NCI-H345 treated with DMSO at 0.1 percent for 48 hours (cell line): ENCODE results near the gene TRIM2.
"Not testable (repeated sequence)": the region's sequence is repeated elsewhere in the genome, so short reads cannot be mapped to it uniquely, and the experiment has no call there.

Experiments
- DNase-seq: peaks from one replicate; lab custom pipeline; 2025; ENCODE audit not compliant: unreplicated experiment; lab: John Stamatoyannopoulos, UW

The TRIM2 gene

GRCh38 chr4:153204247-153204671 is at the start of gene TRIM2:
TSS of gene TRIM2 (plus strand) at chr4:153204443. CDS start at chr4:153204531, 88 bp downstream.
- DNase-seq: no peak

GRCh38 chr4:153155686-153156085 is 48.6 kb upstream of the TRIM2 start:
- no peak for DNase-seq

DNA sequence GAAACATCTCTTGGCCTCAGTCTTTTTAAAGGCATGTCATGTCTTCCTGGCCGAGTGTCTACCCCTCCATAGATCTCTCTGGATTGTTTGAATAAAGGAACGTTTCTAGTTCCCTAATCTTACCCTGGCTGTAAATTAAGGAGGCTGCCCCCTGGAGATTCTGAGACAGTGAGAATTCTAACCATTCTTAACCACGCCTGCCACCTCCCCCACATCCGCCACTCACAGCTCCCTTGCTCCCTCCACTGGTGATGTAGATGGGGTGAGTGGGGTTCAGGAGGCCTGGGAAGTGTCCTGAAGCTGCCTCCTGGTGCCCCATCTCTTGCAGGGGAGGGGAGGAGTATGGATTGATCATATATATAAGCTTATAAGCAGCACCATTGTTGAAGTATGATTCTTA is 48.0 kb upstream of the TRIM2 start:
- DNase-seq: no peak

DNA sequence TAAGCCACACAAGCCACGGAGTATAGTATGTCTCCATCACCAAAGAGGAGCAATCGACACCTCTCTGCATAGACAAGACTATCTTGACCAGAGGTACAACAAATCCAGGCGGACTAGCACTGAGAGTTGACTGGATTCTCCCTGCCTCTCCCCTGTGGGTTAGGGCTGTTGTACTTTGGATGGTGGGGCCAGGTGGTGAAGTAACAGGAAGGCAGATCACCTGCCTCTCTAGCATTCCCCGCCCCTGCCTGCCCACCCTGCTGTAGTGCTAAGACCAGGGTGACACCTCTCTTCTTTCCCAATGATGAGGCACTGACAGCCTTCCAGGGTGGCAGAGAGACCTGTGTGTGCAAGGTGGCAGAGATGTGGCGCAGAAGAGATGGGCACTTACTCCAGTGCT is 47.5 kb upstream of the TRIM2 start:
- DNase-seq: no peak

DNA sequence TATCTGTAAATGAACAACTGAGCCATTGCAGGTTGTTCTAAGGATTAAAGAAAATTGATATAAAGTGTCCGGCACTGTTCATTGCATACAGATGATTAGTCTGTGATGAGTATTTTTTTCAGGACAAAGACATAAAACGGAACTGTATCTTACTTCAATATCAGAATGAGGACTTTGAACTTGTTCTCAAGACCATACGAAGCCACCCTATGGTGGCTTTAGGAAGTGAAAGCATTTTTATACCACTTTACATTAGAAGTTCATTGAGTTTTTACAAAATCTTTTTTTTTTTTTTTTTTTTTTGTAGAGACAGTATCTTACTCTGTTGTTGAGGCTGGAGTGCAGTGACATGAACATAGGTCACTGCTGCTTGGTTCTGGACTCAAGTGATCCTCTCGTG is 45.2 kb upstream of the TRIM2 start:
- no peak for DNase-seq

DNA sequence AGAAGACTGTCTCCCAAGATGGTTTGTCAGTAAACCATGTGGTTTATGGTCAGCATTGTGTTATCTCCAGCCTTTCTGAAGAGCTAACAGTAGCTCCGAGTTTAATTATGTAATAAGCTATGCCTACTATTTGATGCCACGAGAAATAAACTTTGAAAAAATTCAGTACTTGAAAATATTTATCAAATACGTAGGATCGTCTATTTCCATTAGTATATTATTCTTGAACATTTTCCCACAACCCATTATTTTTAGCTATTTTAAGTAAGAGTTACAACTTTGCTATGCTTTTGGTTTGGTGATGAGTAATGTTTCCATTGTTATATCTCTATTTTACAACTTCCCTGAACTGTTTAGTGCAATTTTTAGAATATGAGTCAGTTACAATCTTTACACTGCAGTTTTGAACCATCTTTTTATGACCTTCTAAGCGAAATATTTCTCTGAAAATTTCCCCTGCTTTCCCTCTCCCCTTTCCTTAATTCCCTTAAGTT is 44.5 kb upstream of the TRIM2 start:
- no peak for DNase-seq

DNA sequence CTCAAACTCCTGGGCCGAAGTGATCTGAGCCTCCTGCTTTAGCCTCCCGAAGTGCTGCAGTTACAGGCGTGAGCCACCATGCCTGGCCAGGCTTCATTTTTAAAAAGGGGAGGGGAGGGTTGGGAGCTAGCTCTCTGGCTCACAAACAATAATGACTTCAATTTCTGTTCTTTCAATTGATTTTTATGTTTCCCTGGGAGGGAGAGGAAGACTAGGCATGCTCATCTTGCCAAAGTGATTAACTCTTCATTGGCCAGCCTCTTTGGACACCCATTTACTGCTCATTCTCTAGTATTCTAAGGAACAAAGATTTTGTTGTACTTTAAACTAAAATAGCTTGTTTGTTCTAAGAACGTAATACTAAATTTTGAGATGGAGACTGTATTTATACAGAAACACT is 43.4 kb upstream of the TRIM2 start:
- DNase-seq: no peak

DNA sequence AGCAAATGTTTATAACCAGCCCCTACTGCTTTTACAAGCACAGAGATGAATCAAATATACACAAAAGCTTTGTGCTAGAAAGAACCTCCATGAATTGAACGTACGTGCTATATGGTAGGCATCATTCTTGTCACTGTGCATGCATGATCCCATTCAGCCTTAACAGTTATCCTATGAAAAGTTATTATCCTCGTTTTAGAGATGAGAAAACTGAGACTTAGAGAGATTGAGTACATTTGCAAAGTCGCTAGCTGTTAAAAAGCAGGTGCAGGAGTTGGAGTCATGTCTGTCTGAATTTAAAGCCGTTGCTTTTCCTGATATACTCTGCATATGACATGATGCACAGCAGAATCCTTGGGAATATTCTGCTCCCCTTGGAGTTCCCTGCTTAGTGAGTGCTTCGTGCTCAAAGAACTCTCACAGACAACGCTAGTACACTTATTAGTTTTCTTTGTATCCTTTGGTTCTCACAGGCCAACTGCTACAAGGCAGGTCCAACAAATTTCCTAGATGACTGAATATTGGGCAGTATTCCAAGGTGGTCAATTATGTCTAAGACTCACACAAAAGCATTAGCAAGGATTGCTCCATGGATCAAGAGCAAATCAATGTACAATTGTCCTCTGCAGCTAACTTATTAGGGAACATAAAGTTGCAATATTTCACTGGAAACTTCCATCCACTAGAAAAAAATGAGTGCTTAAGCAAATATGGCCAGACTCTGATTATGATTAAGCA is 42.8 kb upstream of the TRIM2 start:
- no peak for DNase-seq

- not testable (repeated sequence) for DNase-seq
Observed at GRCh38 chr4:153165236-153165635, 39.0 kb upstream of the TRIM2 start.

- no peak for DNase-seq
Observed at GRCh38 chr4:153166716-153167501, 37.3 kb upstream of the TRIM2 start.

GRCh38 chr4:153169776-153170175 is 34.5 kb upstream of the TRIM2 start:
- no peak for DNase-seq

DNA sequence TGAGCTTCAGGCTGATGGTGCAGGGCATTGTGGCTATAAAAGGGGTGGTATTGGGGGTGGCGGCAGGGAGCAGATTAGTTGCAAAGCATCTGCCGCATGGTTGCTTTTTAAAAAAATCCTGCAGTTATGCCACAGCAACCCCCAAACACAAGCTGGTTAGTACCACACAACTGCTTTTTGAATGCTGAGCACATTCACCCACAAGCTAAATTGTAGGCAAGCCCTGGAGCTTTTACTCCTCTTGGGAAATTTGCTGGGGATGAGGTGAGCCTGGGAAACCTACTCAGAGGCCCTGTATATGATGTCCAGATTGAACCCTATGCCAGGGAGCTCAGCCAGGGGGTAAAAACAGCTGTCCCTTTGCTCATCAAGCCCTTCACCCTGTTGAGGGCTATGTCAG is 33.8 kb upstream of the TRIM2 start:
- DNase-seq: no peak

- DNase-seq: no peak
Observed at GRCh38 chr4:153174821-153175567, 29.2 kb upstream of the TRIM2 start.

DNA sequence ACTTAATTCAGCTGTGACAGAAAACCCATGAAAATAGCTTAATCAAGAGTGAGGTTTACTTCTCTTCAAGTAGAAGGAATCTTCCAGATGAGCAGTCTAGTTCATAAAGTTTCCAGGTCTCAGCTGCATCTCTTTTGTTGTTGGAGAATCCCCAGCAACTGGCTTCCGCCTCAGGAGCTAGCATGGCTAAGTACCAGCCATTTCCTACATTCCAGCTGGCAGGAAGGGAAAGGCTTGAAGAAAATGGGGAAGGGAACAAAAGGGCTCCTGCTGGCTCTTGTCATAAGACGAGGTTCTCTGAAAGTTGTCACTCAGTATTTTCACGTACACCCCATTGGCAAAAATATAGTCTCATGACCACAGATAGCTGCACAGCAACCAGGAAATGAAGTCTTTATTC is 27.3 kb upstream of the TRIM2 start:
- DNase-seq: no peak

DNA sequence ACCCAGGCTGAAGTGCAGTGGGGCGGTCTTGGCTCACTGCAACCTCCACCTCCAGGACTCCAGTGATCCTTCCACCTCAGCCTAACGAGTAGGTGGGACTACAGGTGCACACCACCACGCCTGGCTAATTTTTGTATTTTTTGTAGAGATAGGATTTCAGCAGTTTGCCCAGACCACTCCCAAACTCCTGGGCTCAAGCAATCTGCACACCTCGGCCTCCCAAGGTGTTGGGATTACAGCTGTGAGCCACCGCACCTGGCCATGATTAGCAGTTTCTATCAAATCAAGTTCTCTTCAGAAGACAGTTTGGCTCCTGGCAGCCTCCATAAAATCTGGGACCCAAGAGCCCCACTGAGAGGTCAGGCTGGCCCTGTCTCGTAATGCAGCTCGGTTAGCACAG is 26.4 kb upstream of the TRIM2 start:
- no peak for DNase-seq

GRCh38 chr4:153179100-153179499 is 25.1 kb upstream of the TRIM2 start:
- DNase-seq: no peak

GRCh38 chr4:153181293-153181692 is 22.9 kb upstream of the TRIM2 start:
- no peak for DNase-seq

DNA sequence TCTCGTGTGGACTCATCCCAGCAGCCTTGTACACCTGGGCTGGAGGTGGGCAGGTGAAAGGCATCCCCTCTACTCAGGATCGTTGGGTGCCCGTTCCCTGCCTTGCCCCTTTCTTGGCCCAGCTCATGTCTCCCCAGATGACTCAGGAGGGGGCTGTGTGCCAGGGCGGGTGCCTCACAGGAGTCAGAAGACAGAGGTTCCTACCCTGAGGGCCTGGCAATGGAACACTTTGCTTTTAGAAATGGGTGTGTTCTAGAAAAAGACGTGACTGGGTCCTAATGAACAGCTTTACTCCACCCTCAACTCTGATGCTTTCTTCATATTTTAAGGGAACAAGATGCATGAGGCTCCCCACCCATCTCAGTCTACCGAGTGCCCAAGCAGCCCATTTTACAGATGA is 22.5 kb upstream of the TRIM2 start:
- no peak for DNase-seq

DNA sequence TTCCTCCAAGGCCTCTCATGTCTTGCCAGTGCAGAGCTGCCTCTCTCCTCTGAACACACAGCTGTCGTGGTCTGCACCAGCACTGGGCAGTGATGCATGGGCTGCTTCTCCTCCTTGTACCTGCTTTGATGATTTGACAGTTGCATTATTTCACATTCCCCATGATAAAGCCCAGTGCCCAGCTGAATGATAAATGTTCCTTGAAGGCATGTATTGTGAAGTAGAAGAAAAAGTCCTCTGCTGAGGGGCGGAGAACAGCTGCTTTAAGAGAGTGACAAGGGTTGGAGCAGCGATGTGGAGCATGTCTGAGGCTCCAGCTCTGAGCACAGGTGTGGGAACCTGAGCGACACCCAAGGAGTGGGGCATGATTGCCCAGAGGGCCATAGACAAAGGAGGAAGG is 21.1 kb upstream of the TRIM2 start:
- no peak for DNase-seq

GRCh38 chr4:153185331-153185852 is 18.9 kb upstream of the TRIM2 start:
- no peak for DNase-seq

DNA sequence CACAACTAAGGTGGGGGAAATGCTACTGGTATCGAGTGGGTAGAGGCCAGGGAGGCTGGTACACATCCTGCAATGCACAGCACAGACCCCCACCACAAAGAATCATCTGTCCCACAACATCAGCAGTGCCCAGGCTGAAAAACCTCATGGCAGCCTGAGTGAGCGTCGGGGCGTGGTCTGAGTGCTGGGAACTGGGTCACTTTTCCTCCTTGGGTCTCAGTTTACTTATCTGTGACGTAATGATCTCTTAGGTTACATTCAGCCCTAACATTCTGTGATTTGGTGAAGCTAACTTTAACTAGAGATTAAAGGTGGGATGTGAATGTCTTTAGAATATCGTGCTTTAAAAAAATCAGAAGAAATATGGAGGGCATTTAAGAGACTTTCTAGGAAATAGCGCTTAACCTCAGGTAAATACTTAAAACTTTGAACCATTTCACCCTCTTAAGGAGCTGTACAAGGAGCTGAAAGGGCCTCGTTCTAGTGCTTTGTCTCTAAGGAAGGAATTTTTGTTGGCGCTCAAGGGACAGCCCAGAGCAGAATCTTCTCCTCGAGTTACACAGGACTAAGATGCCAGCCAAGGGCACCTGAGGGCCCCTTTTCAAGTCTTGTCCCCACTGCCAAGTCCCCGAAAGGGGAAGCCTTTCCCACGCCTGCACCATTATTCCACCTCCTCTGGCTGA is 18.1 kb upstream of the TRIM2 start:
- no peak for DNase-seq
